Measurements from ENCODE around the gene DTD1.

Gene DTD1

GRCh38 chr20:18705490-18705889 is 117.6 kb downstream of the DTD1 start:
- no peaks in the 10 kb centered on the region for H3F3A ChIP-seq (ENCODE audit: low read depth)
- TF ChIP-seq EZH2phosphoT487 (IDR thresholded peaks at IDR 0.05; ENCODE audit: borderline replicate concordance) (no peak), CTCF (conservative IDR thresholded peaks at IDR 0.05; ENCODE audit: low read length) (no peak)

GRCh38 chr20:18705910-18706309 is 118.1 kb downstream of the DTD1 start:
- H3K4me2 ChIP-seq (ENCODE audit: low read depth, low read length, poor library complexity, severe bottlenecking): no peak overlapping the region
- H3K27me3 ChIP-seq (ENCODE audit: insufficient read depth, low read length, poor library complexity, severe bottlenecking): no peaks in the 10 kb centered on the region
- no peaks in the 10 kb centered on the region for H3K79me2 ChIP-seq (ENCODE audit: insufficient read depth, low read length)
- H3K4me3 ChIP-seq (ENCODE audit: low read length, poor library complexity, severe bottlenecking): no peak overlapping the region
- H3K9me3 ChIP-seq (ENCODE audit: insufficient read depth, low read depth, low read length): no peaks in the 10 kb centered on the region
- H3F3A ChIP-seq (ENCODE audit: low read depth): no peaks in the 10 kb centered on the region
- no peaks in the 10 kb centered on the region for H4K20me1 ChIP-seq (ENCODE audit: insufficient read depth, low read length, poor library complexity, severe bottlenecking)
- H3K9me2 ChIP-seq (replicated peaks; ENCODE audit: low read depth, low read length): no peaks in the 10 kb centered on the region
- H3K36me3 ChIP-seq (ENCODE audit: insufficient read depth, low read length): no peaks in the 10 kb centered on the region
- H3K4me1 ChIP-seq (ENCODE audit: insufficient read depth, low read length, poor library complexity, severe bottlenecking): no peaks in the 10 kb centered on the region
- H2AFZ ChIP-seq (ENCODE audit: low read length): no peak overlapping the region
- H3K9ac ChIP-seq (ENCODE audit: low read depth, low read length, poor library complexity, severe bottlenecking): no peak overlapping the region
- no peak for TF ChIP-seq CTCF (conservative IDR thresholded peaks at IDR 0.05; ENCODE audit: low read length)
- TF ChIP-seq EZH2phosphoT487 (IDR thresholded peaks at IDR 0.05; ENCODE audit: borderline replicate concordance): no peak

More at GRCh38 chr20:18705490-18705889, 117.6 kb downstream of the DTD1 start:
- Histone ChIP-seq H3K9ac (ENCODE audit: low read depth, low read length, poor library complexity, severe bottlenecking) (no peak overlapping the region), H3K79me2 (ENCODE audit: insufficient read depth, low read length) (no peaks in the 10 kb centered on the region), H3K4me3 (ENCODE audit: low read length, poor library complexity, severe bottlenecking) (no peak overlapping the region), H4K20me1 (ENCODE audit: insufficient read depth, low read length, poor library complexity, severe bottlenecking) (no peaks in the 10 kb centered on the region), H3K27me3 (ENCODE audit: insufficient read depth, low read length, poor library complexity, severe bottlenecking) (no peaks in the 10 kb centered on the region), H3K4me2 (ENCODE audit: low read depth, low read length, poor library complexity, severe bottlenecking) (no peak overlapping the region), H3K9me2 (replicated peaks; ENCODE audit: low read depth, low read length) (no peaks in the 10 kb centered on the region), H3K36me3 (ENCODE audit: insufficient read depth, low read length) (no peaks in the 10 kb centered on the region), H3K4me1 (ENCODE audit: insufficient read depth, low read length, poor library complexity, severe bottlenecking) (no peaks in the 10 kb centered on the region), H3K9me3 (ENCODE audit: insufficient read depth, low read depth, low read length) (no peaks in the 10 kb centered on the region), H2AFZ (ENCODE audit: low read length) (no peak overlapping the region)

- Histone ChIP-seq H4K20me1 (ENCODE audit: insufficient read depth, low read length, poor library complexity, severe bottlenecking) (no peaks in the 10 kb centered on the region), H3F3A (ENCODE audit: low read depth) (no peaks in the 10 kb centered on the region), H3K4me1 (ENCODE audit: insufficient read depth, low read length, poor library complexity, severe bottlenecking) (no peaks in the 10 kb centered on the region), H3K9me2 (replicated peaks; ENCODE audit: low read depth, low read length) (no peaks in the 10 kb centered on the region), H3K4me3 (ENCODE audit: low read length, poor library complexity, severe bottlenecking) (no peak overlapping the region), H3K9ac (ENCODE audit: low read depth, low read length, poor library complexity, severe bottlenecking) (no peak overlapping the region), H3K79me2 (ENCODE audit: insufficient read depth, low read length) (no peaks in the 10 kb centered on the region), H3K9me3 (ENCODE audit: insufficient read depth, low read depth, low read length) (no peaks in the 10 kb centered on the region), H3K27me3 (ENCODE audit: insufficient read depth, low read length, poor library complexity, severe bottlenecking) (no peaks in the 10 kb centered on the region), H3K4me2 (ENCODE audit: low read depth, low read length, poor library complexity, severe bottlenecking) (no peak overlapping the region), H2AFZ (ENCODE audit: low read length) (no peak overlapping the region), H3K36me3 (ENCODE audit: insufficient read depth, low read length) (no peaks in the 10 kb centered on the region)
- TF ChIP-seq EZH2phosphoT487 (IDR thresholded peaks at IDR 0.05; ENCODE audit: borderline replicate concordance) (no peak), CTCF (conservative IDR thresholded peaks at IDR 0.05; ENCODE audit: low read length) (no peak)
Measured at GRCh38 chr20:18712131-18712530, 124.3 kb downstream of the DTD1 start.

All from Loucy (cell line).